OCI-LY3 (cell line): ENCODE measurements around the gene MUS81.

Experiments used
- H2AFZ ChIP-seq: fragments of 200-600, 300-600 bp; shearing (Covaris generic); 2 replicates; pipeline ENCODE4 v1.6.0; 2014; ENCODE audit warnings: antibody characterized with exemption, low read depth, low read length
- H3K27ac ChIP-seq: fragments of 200-600, 300-600 bp; sonication (generic); 2 replicates; pipeline ENCODE4 v1.5.1; 2014; ENCODE audit warnings: mild to moderate bottlenecking, low read length, moderate library complexity, mixed read lengths
- H3K27me3 ChIP-seq: fragments of 200-600, 300-600 bp; sonication (generic); 2 replicates; pipeline ENCODE4 v1.6.1; 2014; ENCODE audit warnings: low read depth, low read length, mixed read lengths
- H3K36me3 ChIP-seq: fragments of 200-600, 300-600 bp; sonication (generic); replicated peaks from 2 replicates; pipeline ENCODE3; 2014; ENCODE audit warnings: low read depth, low read length, mixed read lengths
- H3K4me1 ChIP-seq: fragments of 300-600, 200-600 bp; sonication (generic); 2 replicates; pipeline ENCODE4 v1.6.1; 2014; ENCODE audit warnings: low read length, mixed read lengths
- H3K4me2 ChIP-seq: fragments of 200-600, 300-600 bp; sonication (generic); 2 replicates; pipeline ENCODE4 v1.6.1; 2014; ENCODE audit warnings: low read length, mixed read lengths
- H3K4me3 ChIP-seq: fragments of 300-600, 200-600 bp; sonication (generic); 2 replicates; pipeline ENCODE4 v1.5.1; 2014; ENCODE audit warnings: antibody characterized with exemption, mild to moderate bottlenecking, low read length, moderate library complexity
- H3K79me2 ChIP-seq: fragments of 300-600, 200-600 bp; shearing (Covaris generic); 2 replicates; pipeline ENCODE4 v1.6.1; 2014; ENCODE audit warnings: mild to moderate bottlenecking, low read length, mixed read lengths
- H3K9ac ChIP-seq: fragments of 300-600, 200-600 bp; shearing (Covaris generic); 2 replicates; pipeline ENCODE4 v1.6.0; 2014; ENCODE audit warnings: mild to moderate bottlenecking, low read length, moderate library complexity
- H3K9me3 ChIP-seq: fragments of 200-600, 300-600 bp; shearing (Covaris generic); 2 replicates; pipeline ENCODE4 v1.6.1; 2014; ENCODE audit warnings: low read length, mixed read lengths; ENCODE audit not compliant: insufficient read depth
- H4K20me1 ChIP-seq: fragments of 200-600, 300-600 bp; sonication (generic); 2 replicates; pipeline ENCODE4 v1.6.1; 2016; ENCODE audit warnings: low read length, mixed read lengths; ENCODE audit not compliant: insufficient read depth
- EZH2phosphoT487 ChIP-seq: fragments of 200-600 bp; shearing (Covaris generic); IDR thresholded peaks from 2 replicates; pipeline ENCODE4 v1.6.1; 2018; ENCODE audit warnings: antibody characterized with exemption, mixed run types, low read depth
- TF ChIP-seq, protein P1 (sequence below): fragments of 200-600, 300-600 bp; sonication (generic); IDR thresholded peaks from 2 replicates; pipeline ENCODE4 v1.5.1; 2014; ENCODE audit warnings: antibody characterized with exemption, low read length, low read depth

MUS81 gene

DNA sequence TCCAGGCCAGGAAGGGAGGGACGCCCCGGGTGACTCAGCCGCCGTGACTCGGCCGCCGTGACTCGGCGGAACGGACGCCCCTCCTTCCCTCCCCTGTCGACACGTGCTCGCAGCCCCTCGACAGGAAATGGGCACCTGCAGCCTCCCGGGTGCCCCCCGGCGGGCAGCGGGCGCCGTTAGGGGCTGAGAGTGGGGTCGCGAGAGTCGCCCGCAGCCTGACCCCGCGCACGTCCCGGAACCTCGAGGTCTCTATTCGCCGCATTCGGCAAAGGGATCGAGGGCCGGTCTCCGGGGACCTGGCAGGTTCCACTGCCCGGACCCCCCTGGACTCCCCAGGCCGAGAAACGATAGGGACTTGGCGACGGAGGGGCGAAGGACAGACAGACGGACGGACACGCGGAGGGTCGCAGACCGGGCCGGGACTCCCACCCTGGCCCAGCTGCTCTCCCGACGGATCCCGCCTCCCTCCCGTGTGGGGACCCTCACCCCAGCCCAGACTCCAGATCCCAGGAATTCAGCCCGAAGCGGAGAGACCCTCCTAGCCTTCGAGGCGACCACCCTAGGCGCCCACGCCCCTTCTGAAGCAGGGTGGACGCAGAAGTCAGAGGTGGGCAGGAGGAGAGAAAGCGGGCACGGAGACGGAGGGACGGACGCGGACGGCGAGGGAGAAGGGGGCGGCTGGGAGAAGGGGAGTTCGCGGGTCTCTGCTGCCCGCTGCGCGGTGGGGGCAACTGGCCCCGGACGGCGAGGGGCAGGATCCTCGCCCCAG, 39.3 kb downstream of the MUS81 start:
- no peaks in the 10 kb centered on the region for H3K9me3 ChIP-seq
- no peaks in the 10 kb centered on the region for H3K79me2 ChIP-seq
- no peak overlapping the region for H2AFZ ChIP-seq
- peaks cover 21% of the 10 kb centered on the region; the same call in 1 of the 2 replicates for H3K27me3 ChIP-seq
- TF ChIP-seq, protein P1, sequence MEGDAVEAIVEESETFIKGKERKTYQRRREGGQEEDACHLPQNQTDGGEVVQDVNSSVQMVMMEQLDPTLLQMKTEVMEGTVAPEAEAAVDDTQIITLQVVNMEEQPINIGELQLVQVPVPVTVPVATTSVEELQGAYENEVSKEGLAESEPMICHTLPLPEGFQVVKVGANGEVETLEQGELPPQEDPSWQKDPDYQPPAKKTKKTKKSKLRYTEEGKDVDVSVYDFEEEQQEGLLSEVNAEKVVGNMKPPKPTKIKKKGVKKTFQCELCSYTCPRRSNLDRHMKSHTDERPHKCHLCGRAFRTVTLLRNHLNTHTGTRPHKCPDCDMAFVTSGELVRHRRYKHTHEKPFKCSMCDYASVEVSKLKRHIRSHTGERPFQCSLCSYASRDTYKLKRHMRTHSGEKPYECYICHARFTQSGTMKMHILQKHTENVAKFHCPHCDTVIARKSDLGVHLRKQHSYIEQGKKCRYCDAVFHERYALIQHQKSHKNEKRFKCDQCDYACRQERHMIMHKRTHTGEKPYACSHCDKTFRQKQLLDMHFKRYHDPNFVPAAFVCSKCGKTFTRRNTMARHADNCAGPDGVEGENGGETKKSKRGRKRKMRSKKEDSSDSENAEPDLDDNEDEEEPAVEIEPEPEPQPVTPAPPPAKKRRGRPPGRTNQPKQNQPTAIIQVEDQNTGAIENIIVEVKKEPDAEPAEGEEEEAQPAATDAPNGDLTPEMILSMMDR, result no peak
- TF ChIP-seq EZH2phosphoT487, result no peak
- H3K4me3 ChIP-seq, result no peak overlapping the region
- no peaks in the 10 kb centered on the region for H3K4me1 ChIP-seq
- H3K36me3 ChIP-seq, result no peaks in the 10 kb centered on the region
- peak overlapping the region; percentile 59; the same call in 1 of the 2 replicates for H3K4me2 ChIP-seq
- H3K9ac ChIP-seq, result no peak overlapping the region
- no peak overlapping the region for H3K27ac ChIP-seq
- no peaks in the 10 kb centered on the region for H4K20me1 ChIP-seq

DNA sequence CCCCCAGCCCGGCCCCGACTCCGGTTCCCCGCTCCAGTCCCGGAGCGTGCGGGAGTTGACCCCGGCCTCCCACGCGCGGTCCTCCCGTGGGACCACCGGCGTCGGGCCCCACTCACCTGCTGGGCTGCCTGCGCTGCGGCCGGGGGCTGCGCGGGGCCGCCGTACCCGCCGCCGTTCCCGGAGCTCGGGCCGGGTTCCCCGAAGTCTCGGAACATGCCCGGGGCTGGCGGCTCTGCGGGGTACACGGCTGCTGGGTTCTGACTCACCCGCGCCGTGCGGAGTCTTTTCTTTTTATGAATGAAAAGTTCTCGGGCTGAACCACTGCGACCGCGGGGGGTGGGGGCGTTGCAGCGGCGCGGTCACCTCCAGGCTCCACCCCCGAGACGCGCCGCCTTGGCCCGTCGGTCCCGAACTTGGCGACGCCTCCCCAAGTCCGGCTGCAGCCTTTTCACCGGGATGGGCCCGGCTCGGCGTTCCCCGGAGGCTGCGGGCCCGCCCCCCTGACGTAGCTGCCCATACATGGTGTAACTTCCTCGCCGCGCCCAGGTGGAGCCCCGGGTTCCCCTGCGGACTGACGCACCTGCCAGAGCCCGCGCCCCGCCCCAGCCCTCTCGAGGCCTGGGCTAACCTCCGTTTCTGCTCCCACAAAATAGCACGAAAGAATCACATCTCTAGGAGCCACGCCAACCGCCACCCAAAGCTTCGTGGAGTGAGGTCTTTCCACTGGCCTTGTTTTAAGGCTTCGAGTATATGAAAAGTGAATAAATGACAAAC, 40.1 kb downstream of the MUS81 start, which contains the start of gene FOSL1:
TSS of gene FOSL1 (minus strand) at position 264 of the 774 bp plus-strand sequence. CDS start at position 215, 49 bp downstream.
- H3K79me2 ChIP-seq, result no peaks in the 10 kb centered on the region
- H3K4me3 ChIP-seq, result peak within 1 kb of the TSS; percentile 68
- H3K27me3 ChIP-seq, result peaks cover 21% of the 10 kb centered on the region; the same call in 1 of the 2 replicates
- H3K9ac ChIP-seq, result no peak within 1 kb of the TSS
- no peak within 1 kb of the TSS for H2AFZ ChIP-seq
- no peaks in the 10 kb centered on the region for H4K20me1 ChIP-seq
- H3K9me3 ChIP-seq, result no peaks in the 10 kb centered on the region
- peak within 1 kb of the TSS; percentile 59 for H3K4me2 ChIP-seq
- TF ChIP-seq, protein P1, result no peak
- no peak for TF ChIP-seq EZH2phosphoT487
- no peaks in the 10 kb centered on the region for H3K36me3 ChIP-seq
- no peak within 1 kb of the TSS for H3K27ac ChIP-seq
- no peaks in the 10 kb centered on the region for H3K4me1 ChIP-seq

- H2AFZ ChIP-seq, result no peak overlapping the region
- H4K20me1 ChIP-seq, result no peaks in the 10 kb centered on the region
- no peaks in the 10 kb centered on the region for H3K4me1 ChIP-seq
- H3K79me2 ChIP-seq, result no peaks in the 10 kb centered on the region
- no peaks in the 10 kb centered on the region for H3K9me3 ChIP-seq
- no peaks in the 10 kb centered on the region for H3K36me3 ChIP-seq
- peak overlapping the region; percentile 59 for H3K4me2 ChIP-seq
- no peak overlapping the region for H3K9ac ChIP-seq
- H3K4me3 ChIP-seq, result peak overlapping the region; percentile 68
- no peak overlapping the region for H3K27ac ChIP-seq
- TF ChIP-seq, protein P1, result no peak
- no peak for TF ChIP-seq EZH2phosphoT487
- H3K27me3 ChIP-seq, result peaks cover 25% of the 10 kb centered on the region; the same call in 1 of the 2 replicates
These were observed 40.6 kb downstream of the MUS81 start for GRCh38 chr11:65900899-65901180.

- Histone ChIP-seq H3K36me3 (no peaks in the 10 kb centered on the region), H3K4me2 (no peak overlapping the region), H3K9ac (no peak overlapping the region), H3K79me2 (no peaks in the 10 kb centered on the region), H3K4me1 (no peaks in the 10 kb centered on the region), H2AFZ (no peak overlapping the region), H3K27ac (no peak overlapping the region), H3K4me3 (no peak overlapping the region), H4K20me1 (no peaks in the 10 kb centered on the region), H3K9me3 (no peaks in the 10 kb centered on the region), H3K27me3 (peaks cover 37% of the 10 kb centered on the region)
- TF ChIP-seq, protein P1, result no peak
- no peak for TF ChIP-seq EZH2phosphoT487
These were observed 42.8 kb downstream of the MUS81 start for GRCh38 chr11:65903068-65903481.
